Measurements from ENCODE around the gene RPP25.
"Not testable (repeated sequence)": the region's sequence is repeated elsewhere in the genome, so short reads cannot be mapped to it uniquely, and the experiment has no call there.

Gene RPP25

DNA sequence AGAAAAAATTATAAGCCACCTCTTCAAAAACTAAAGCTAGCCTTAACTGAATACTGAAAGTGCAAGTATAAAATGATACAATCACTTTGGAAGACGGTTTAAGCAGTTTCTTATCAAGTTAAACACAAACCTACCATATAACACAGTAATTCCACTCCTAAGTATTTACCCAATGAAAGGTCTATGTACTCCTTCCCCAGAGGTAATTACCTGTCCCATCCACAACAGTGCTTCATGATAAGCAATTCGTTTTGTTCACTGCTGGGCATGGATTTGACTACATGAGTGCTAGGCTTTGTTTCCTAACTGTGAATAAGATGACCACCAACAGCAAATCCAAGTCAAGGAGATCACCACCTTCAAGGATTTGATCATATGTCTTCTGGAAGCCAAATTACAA, 23.0 kb downstream of the RPP25 start:
- TF ChIP-seq, protein P1, sequence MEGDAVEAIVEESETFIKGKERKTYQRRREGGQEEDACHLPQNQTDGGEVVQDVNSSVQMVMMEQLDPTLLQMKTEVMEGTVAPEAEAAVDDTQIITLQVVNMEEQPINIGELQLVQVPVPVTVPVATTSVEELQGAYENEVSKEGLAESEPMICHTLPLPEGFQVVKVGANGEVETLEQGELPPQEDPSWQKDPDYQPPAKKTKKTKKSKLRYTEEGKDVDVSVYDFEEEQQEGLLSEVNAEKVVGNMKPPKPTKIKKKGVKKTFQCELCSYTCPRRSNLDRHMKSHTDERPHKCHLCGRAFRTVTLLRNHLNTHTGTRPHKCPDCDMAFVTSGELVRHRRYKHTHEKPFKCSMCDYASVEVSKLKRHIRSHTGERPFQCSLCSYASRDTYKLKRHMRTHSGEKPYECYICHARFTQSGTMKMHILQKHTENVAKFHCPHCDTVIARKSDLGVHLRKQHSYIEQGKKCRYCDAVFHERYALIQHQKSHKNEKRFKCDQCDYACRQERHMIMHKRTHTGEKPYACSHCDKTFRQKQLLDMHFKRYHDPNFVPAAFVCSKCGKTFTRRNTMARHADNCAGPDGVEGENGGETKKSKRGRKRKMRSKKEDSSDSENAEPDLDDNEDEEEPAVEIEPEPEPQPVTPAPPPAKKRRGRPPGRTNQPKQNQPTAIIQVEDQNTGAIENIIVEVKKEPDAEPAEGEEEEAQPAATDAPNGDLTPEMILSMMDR (IDR thresholded peaks at IDR 0.05), result no peak
- intact Hi-C loops (cut with DNase I; ENCODE audit: low total_unique reads), result no loop called here
- DNase-seq, result no peak

DNA sequence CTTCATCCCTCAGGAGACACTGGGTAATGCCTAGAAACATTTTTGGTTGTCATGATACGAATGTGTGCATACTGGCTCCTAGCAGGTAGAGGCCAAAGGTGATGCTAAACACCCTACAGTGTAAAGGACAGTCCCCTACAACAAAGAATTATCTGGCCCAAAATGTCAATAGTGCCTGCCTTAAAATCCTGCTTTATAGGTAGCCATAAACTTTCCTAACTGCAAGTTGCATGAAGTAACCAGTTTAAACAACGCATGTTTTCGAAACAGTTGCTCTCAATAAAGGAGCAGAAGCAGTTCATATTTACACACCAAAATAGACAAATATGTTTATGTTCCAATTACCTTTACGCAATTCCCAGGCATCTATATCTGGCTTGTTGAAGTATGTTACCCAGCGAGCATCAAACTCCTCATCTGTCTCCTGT, 27.8 kb downstream of the RPP25 start:
- DNase-seq, result no peak

More for the DNA sequence above, 23.0 kb downstream of the RPP25 start:
- Histone ChIP-seq H3K27ac (no peak overlapping the region), H3K9me3 (no peaks in the 10 kb centered on the region), H3K4me1 (peaks cover 0 to 29% (median 14%) of the 10 kb centered on the region in 4 donors), H3K27me3 (no peaks in the 10 kb centered on the region), H3K4me3 (no peak overlapping the region), H3K36me3 (peaks cover 4 to 22% (median 6%) of the 10 kb centered on the region in 3 donors)

DNA sequence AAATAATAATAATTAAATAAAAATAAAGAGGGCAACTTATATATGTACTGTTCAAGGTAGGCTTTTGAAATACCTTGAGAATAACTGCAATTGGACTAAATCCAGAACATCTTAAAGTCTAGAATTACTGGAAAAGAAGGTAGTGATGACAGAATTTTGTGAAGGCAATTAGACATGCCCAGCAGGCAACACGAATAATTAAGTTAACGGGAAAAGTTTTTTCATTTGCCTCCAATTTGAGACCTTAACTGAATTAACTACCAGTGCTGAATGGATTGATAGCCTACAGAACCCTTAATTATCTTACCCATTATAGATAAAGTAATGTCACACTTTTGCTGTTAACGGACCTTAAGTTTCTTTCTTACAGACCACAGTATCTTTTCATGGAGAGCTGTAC, 32.0 kb downstream of the RPP25 start:
- intact Hi-C loops (cut with DNase I; ENCODE audit: low total_unique reads), result no loop called here
- no peaks in the 10 kb centered on the region for H3K9me3 ChIP-seq
- H3K27ac ChIP-seq, result no peak overlapping the region
- DNase-seq, result no peak
- TF ChIP-seq, protein P1 (IDR thresholded peaks at IDR 0.05), result no peak
- H3K4me3 ChIP-seq, result no peak overlapping the region
- peaks cover 71 to 96% (median 75%) of the 10 kb centered on the region in 3 donors for H3K36me3 ChIP-seq
- H3K27me3 ChIP-seq, result no peaks in the 10 kb centered on the region
- no peaks in the 10 kb centered on the region for H3K4me1 ChIP-seq

More for the DNA sequence above, 27.8 kb downstream of the RPP25 start:
- no peaks in the 10 kb centered on the region for H3K9me3 ChIP-seq
- H3K36me3 ChIP-seq, result peaks cover 32 to 68% (median 35%) of the 10 kb centered on the region in 3 donors
- no peaks in the 10 kb centered on the region for H3K27me3 ChIP-seq
- H3K4me1 ChIP-seq, result no peaks in the 10 kb centered on the region
- intact Hi-C loops (cut with DNase I; ENCODE audit: low total_unique reads), result no loop called here
- no peak overlapping the region for H3K27ac ChIP-seq
- TF ChIP-seq, protein P1 (IDR thresholded peaks at IDR 0.05), result no peak
- no peak overlapping the region for H3K4me3 ChIP-seq

DNA sequence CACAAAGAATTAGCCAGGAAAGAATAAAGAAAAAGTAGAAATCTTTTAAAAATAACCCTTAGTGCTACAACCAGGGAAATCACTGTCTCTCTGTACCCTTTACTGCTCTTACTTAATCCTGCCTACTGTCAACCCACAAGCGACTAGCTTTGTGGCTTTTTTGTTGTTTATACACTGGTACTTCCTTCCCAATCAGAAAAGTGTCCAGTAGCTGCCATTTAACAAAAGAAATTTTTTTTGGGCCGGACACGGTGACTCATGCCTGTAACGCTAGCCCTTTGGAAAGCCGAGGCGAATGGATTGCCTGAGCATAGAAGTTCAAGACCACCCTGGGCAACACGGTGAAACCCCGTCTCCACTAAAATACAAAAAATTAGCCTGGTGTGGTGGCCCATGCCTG, 36.1 kb downstream of the RPP25 start:
- Histone ChIP-seq H3K27ac (no peak overlapping the region), H3K4me1 (no peaks in the 10 kb centered on the region), H3K9me3 (no peaks in the 10 kb centered on the region), H3K27me3 (no peaks in the 10 kb centered on the region), H3K4me3 (no peak overlapping the region), H3K36me3 (peaks cover 62 to 100% (median 85%) of the 10 kb centered on the region in 3 donors)
- DNase-seq, result no peak
- TF ChIP-seq, protein P1 (IDR thresholded peaks at IDR 0.05), result no peak
- intact Hi-C loops (cut with DNase I; ENCODE audit: low total_unique reads), result no loop called here

DNA sequence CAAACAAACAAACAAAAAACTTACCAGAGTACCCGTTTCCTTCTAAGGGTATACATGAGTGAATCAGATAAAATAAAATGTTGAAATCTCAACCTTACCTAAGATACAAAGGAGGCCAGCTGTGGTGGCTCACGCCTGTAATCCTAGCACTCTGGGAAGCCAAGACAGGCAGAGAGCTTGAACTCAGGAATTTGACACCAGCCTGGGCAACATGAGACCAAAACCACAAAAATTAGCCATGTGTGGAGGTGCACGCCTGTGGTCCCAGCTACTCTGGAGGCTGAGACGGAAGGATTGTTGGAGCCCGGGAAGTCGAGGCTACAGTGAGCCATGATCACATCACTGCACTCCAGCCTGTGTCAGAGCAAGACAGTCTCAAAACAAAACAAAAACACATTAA, 38.9 kb downstream of the RPP25 start:
- TF ChIP-seq, protein P1 (IDR thresholded peaks at IDR 0.05), result no peak

DNA sequence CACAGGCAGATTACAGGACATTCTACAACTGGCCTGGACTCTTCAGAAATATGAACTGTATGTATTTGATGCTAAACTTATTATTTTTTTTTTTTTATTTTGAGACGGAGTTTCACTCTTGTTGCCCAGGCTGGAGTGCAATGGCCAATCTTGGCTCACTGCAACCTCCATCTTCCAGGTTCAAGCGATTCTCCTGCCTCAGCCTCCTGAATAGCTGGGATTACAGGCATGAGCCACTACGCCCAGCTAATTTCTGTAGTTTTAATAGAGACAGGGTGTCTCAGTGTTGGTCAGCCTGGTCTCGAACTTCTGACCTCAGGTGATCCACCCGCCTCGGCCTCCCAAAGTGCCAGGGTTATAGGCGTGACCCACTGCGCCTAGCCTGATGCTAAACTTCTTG, 42.8 kb downstream of the RPP25 start:
- not testable (repeated sequence) for H3K4me1 ChIP-seq, H3K4me3 ChIP-seq, H3K27ac ChIP-seq, H3K27me3 ChIP-seq, DNase-seq, H3K9me3 ChIP-seq
- H3K36me3 ChIP-seq, result peaks cover 16 to 75% (median 43%) of the 10 kb centered on the region in 3 donors
- intact Hi-C loops (cut with DNase I; ENCODE audit: low total_unique reads), result loop anchor here (2.0 kb wide), 1 partner anchor 43 kb away; the partner anchor contains the start of gene RPP25

More for the DNA sequence above, 38.9 kb downstream of the RPP25 start:
- Histone ChIP-seq H3K9me3 (no peaks in the 10 kb centered on the region), H3K27me3 (no peaks in the 10 kb centered on the region), H3K36me3 (peaks cover 50 to 98% (median 75%) of the 10 kb centered on the region in 3 donors), H3K4me1 (no peaks in the 10 kb centered on the region), H3K4me3 (no peak overlapping the region), H3K27ac (no peak overlapping the region)
- DNase-seq, result no peak
- intact Hi-C loops (cut with DNase I; ENCODE audit: low total_unique reads), result no loop called here
